Fibroblast of the aortic adventitia (primary cell): ENCODE results near the gene ZNRF3. TPM values are rescaled to one million over a fixed set of nuclear protein-coding genes. Genes with fewer than 3 reads are reported as not detected.
A peak's percentile ranks its signal among the peaks of the same experiment; 100 is the strongest.

Experiments
- DNase-seq: peaks from one replicate; pipeline ENCODE4 v3.0.0-alpha.2; 2010; ENCODE audit warnings: low read depth
- H3K4me3 ChIP-seq: 2 replicates; pipeline ENCODE4 v1.5.1; 2011; ENCODE audit warnings: low read depth, mild to moderate bottlenecking, control low read depth, low read length, moderate library complexity
- total RNA-seq: library from RNA; depleted of rRNA; stranded (reverse); fragments of >200 nt; gene quantifications from 2 replicates; pipeline ENCODE4 v1.2.3, GENCODE V29; 2012; ENCODE audit warnings: low replicate concordance
- TF ChIP-seq, protein P1 (sequence below): IDR thresholded peaks from 2 replicates; pipeline ENCODE4 v1.5.1; 2011; ENCODE audit warnings: mild to moderate bottlenecking, low read length, control low read depth, inconsistent platforms; ENCODE audit not compliant: insufficient read depth

The ZNRF3 gene
- total RNA-seq, 1 donor, result 4.4 TPM

GRCh38 chr22:29023172-29023796 lies 139.9 kb downstream of the ZNRF3 start:
- DNase-seq, result no peak
- no peak overlapping the region for H3K4me3 ChIP-seq
- TF ChIP-seq, protein P1, sequence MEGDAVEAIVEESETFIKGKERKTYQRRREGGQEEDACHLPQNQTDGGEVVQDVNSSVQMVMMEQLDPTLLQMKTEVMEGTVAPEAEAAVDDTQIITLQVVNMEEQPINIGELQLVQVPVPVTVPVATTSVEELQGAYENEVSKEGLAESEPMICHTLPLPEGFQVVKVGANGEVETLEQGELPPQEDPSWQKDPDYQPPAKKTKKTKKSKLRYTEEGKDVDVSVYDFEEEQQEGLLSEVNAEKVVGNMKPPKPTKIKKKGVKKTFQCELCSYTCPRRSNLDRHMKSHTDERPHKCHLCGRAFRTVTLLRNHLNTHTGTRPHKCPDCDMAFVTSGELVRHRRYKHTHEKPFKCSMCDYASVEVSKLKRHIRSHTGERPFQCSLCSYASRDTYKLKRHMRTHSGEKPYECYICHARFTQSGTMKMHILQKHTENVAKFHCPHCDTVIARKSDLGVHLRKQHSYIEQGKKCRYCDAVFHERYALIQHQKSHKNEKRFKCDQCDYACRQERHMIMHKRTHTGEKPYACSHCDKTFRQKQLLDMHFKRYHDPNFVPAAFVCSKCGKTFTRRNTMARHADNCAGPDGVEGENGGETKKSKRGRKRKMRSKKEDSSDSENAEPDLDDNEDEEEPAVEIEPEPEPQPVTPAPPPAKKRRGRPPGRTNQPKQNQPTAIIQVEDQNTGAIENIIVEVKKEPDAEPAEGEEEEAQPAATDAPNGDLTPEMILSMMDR, result no peak

- TF ChIP-seq, protein P1, result no peak
- no peak overlapping the region for H3K4me3 ChIP-seq
- no peak for DNase-seq
Observed at GRCh38 chr22:29026579-29026978, 143.2 kb downstream of the ZNRF3 start.

DNA sequence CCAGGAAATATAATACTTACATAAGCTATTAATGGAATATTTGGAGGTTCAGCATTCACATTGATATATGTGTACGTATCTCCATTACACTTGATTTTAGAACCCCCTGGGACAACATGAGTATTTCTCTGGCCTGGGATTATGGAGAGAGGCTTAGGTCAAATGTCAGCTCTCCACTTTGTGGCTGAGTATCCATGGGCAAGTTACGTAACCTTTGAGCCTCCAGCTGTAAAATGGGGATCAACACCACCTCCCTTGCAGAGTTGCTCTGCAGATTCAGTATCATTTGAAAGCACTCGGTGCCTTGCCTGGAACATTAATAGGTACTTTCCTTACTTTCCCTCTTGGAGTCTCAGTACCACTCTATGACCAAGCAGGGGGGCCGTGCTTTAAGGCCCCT lies 145.1 kb downstream of the ZNRF3 start:
- no peak overlapping the region for H3K4me3 ChIP-seq
- DNase-seq, result no peak
- TF ChIP-seq, protein P1, result no peak

DNA sequence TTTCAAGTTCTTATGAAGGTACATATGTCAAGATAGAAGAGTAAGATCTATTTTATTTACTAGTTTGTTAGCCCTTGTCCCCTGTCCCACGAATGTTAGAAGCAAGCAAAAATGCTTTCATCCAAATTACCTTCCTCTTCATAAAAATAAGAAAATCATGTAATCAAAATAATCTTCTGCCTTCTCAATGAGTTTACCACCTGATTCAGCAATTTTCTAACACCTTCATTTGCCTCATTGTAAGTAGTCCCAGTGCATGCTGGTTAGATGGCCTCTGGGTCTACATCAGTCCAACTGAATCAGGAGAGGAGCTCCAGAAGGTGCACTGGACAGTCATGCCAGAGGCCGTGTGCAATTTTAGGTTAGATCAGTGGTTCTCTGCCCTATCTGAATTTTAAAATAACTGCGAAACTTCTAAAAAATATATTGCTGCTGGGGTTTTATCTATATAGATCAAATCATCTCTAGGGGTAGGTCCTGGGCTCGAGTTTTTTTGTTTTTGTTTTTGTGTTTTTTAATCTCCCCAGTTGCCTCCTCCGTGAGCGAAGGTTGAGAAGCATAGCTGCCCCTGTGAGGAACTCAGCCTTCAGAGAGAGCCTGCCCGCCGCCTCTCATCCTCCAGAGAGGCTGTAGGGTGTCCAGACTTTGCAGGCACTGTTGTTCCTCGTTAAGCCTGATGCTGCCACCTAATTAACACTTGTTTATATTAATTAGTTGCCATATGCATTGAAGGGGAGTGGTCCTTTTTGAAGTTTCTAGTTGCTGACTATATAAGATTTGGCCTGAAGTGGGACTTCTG lies 146.0 kb downstream of the ZNRF3 start:
- TF ChIP-seq, protein P1, result no peak
- no peak overlapping the region for H3K4me3 ChIP-seq
- no peak for DNase-seq

DNA sequence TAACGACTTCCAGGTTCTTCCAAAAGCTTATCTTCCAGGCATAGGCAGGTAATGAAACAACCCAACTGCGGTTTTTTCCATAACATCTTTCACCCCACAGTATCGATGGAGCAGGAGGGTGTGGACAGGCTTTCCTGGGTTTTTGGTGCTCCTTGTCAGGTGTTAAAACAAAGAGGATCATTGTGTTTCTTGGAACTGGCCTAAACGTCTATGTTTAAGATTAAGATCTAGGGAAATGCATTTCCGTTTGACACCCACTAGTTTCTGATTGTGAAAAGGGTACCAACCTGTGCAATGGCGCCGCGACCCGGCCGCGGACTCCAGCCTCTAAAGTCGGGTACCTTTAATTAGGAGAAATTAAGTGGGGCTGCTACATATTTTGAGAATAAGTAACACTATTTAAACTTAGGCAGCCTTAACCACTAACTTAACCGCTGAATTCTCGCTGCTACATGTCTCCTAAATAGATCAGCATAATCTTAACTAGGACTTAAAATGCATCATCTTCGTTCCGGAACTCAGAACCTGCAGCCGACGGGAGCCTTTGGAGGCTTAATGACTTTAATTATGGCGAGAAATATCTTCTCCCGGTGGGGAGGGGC lies 146.7 kb downstream of the ZNRF3 start:
- TF ChIP-seq, protein P1, result no peak
- peak; percentile 25 for DNase-seq
- H3K4me3 ChIP-seq, result peak overlapping the region; percentile 42

GRCh38 chr22:29030618-29031226 lies 147.3 kb downstream of the ZNRF3 start:
- H3K4me3 ChIP-seq, result peak overlapping the region; percentile 42
- TF ChIP-seq, protein P1, result no peak
- DNase-seq, result peak; percentile 77
